Testis (tissue), 2 donors: Measurements from ENCODE around the gene MINDY3.

Source experiments
- POLR2A ChIP-seq: fragments of 450-650 bp; IDR thresholded peaks from one replicate; pipeline ENCODE4 v1.6.1; 2017; ENCODE audit warnings: antibody characterized with exemption, mild to moderate bottlenecking, moderate library complexity
- TF ChIP-seq, protein P1 (sequence below), 3 experiments: fragments of 450-650 bp in 2 of 3; fragments of 200-600 bp in 1 of 3; sonication (generic) in 1 of 3; IDR thresholded peaks; one replicate each; pipeline ENCODE4 v1.5.1; 2016 to 2019; ENCODE audit warnings: antibody characterized with exemption in 3 of 3, mild to moderate bottlenecking in 2 of 3, moderate library complexity in 1 of 3

DNA sequence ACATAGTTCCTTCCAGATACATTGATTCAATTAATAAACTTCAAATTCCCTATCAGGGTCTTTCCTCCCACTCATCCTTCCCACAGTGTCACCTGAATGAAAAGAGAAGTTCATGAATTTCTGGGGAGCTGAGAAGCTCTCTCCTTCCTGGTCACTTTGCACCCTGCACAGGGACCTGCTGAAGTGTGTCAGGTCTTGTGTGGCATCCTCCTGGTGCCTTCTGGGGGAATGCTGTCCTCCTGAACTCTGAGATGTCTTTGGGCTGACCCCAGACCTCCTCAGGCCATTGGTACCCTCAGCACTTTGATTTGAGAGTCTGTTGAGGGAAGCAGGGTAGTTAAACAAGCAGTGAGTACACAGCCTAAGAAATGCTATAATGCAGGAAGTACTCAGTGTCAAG, 101.0 kb downstream of the MINDY3 start:
- TF ChIP-seq, protein P1, sequence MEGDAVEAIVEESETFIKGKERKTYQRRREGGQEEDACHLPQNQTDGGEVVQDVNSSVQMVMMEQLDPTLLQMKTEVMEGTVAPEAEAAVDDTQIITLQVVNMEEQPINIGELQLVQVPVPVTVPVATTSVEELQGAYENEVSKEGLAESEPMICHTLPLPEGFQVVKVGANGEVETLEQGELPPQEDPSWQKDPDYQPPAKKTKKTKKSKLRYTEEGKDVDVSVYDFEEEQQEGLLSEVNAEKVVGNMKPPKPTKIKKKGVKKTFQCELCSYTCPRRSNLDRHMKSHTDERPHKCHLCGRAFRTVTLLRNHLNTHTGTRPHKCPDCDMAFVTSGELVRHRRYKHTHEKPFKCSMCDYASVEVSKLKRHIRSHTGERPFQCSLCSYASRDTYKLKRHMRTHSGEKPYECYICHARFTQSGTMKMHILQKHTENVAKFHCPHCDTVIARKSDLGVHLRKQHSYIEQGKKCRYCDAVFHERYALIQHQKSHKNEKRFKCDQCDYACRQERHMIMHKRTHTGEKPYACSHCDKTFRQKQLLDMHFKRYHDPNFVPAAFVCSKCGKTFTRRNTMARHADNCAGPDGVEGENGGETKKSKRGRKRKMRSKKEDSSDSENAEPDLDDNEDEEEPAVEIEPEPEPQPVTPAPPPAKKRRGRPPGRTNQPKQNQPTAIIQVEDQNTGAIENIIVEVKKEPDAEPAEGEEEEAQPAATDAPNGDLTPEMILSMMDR (IDR thresholded peaks at IDR 0.05): no peak
- no peak for TF ChIP-seq POLR2A
